CD14-positive monocyte (primary cell): Measurements from ENCODE around the gene ZRANB1. TPM values are rescaled to one million over a fixed set of nuclear protein-coding genes. Genes with fewer than 3 reads are reported as not detected.

ENCODE experiments used
- DNase-seq, 3 donors: peaks; one replicate each; pipeline ENCODE4 v3.0.0-alpha.2; 2011 to 2022
- H2AFZ ChIP-seq: 2 replicates; pipeline ENCODE4 v1.6.0; 2012; ENCODE audit warnings: mild to moderate bottlenecking, low read depth, low read length, inconsistent platforms; ENCODE audit not compliant: insufficient read depth, poor library complexity, severe bottlenecking
- H3K27ac ChIP-seq, 2 donors: 1 replicate in 1 of 2; 2 replicates in 1 of 2; pipeline ENCODE4 v1.5.1; 2012 to 2013; ENCODE audit warnings: low read length in 2 of 2, control low read depth in 1 of 2, inconsistent platforms in 1 of 2, low read depth in 1 of 2, mild to moderate bottlenecking in 1 of 2
- H3K27me3 ChIP-seq, 2 donors: one replicate each; pipeline versions ENCODE4 v1.6.0 to v1.6.1; 2011 to 2013; ENCODE audit warnings: low read length in 2 of 2; ENCODE audit not compliant: control insufficient read depth in 2 of 2, insufficient read depth in 2 of 2
- H3K36me3 ChIP-seq, 2 donors: replicated peaks in 1 of 2; 1 replicate in 1 of 2; 2 replicates in 1 of 2; pipeline versions ENCODE4 v1.5.1 to v1.6.1; 2012 to 2013; ENCODE audit warnings: low read length in 2 of 2, control low read depth in 1 of 2, inconsistent platforms in 1 of 2, mild to moderate bottlenecking in 1 of 2; ENCODE audit not compliant: insufficient read depth in 2 of 2, control insufficient read depth in 1 of 2
- H3K4me1 ChIP-seq, 2 donors: 1 replicate in 1 of 2; 2 replicates in 1 of 2; pipeline versions ENCODE4 v1.5.1 to v1.6.1; 2012 to 2013; ENCODE audit warnings: low read length in 2 of 2, control low read depth in 1 of 2, inconsistent platforms in 1 of 2, mild to moderate bottlenecking in 1 of 2, moderate library complexity in 1 of 2; ENCODE audit not compliant: insufficient read depth in 2 of 2, control insufficient read depth in 1 of 2
- H3K4me2 ChIP-seq: replicated peaks from 2 replicates; pipeline ENCODE3; 2012; ENCODE audit warnings: low read length, moderate library complexity, mild to moderate bottlenecking; ENCODE audit not compliant: poor library complexity, severe bottlenecking; ENCODE audit errors: extremely low read depth
- H3K4me3 ChIP-seq, 3 experiments: fragments of 200-600 bp in 1 of 3; sonication (generic) in 1 of 3; replicated peaks in 1 of 3; 1 replicate in 2 of 3; 2 replicates in 1 of 3; pipeline ENCODE4 v1.5.1; 2011 to 2013; ENCODE audit warnings: low read length in 3 of 3, mild to moderate bottlenecking in 3 of 3, control low read depth in 2 of 3, low read depth in 2 of 3, inconsistent platforms in 1 of 3, moderate library complexity in 1 of 3
- H3K79me2 ChIP-seq: 2 replicates; pipeline ENCODE4 v1.6.0; 2012; ENCODE audit warnings: mild to moderate bottlenecking, control low read depth, inconsistent platforms, low read length, moderate library complexity; ENCODE audit not compliant: insufficient read depth
- H3K9ac ChIP-seq: 2 replicates; pipeline ENCODE4 v1.6.0; 2017; ENCODE audit warnings: low read length, mild to moderate bottlenecking; ENCODE audit not compliant: insufficient read depth, poor library complexity, severe bottlenecking
- H3K9me3 ChIP-seq, 2 donors: replicated peaks in 1 of 2; 1 replicate in 1 of 2; 2 replicates in 1 of 2; pipeline versions ENCODE4 v1.5.1 to v1.6.1; 2012 to 2013; ENCODE audit warnings: low read length in 2 of 2, control low read depth in 1 of 2; ENCODE audit not compliant: control insufficient read depth in 1 of 2, insufficient read depth in 1 of 2
- H4K20me1 ChIP-seq: 2 replicates; pipeline ENCODE4 v1.6.0; 2012; ENCODE audit warnings: mild to moderate bottlenecking, low read length, control low read depth, moderate library complexity; ENCODE audit not compliant: insufficient read depth
- H3K27ac Mint-ChIP-seq, 7 donors: one replicate each; pipeline ENCODE4 v1.8.0; 2020; ENCODE audit warnings: mild to moderate bottlenecking in 7 of 7, mixed read lengths in 7 of 7, moderate library complexity in 6 of 7, inconsistent platforms in 2 of 7
- H3K27me3 Mint-ChIP-seq, 3 donors: one replicate each; pipeline ENCODE4 v1.8.0; 2021 to 2022; ENCODE audit warnings: low read depth in 3 of 3, mild to moderate bottlenecking in 3 of 3, mixed read lengths in 3 of 3, moderate library complexity in 3 of 3, inconsistent platforms in 1 of 3
- H3K36me3 Mint-ChIP-seq, 2 donors: one replicate each; pipeline ENCODE4 v1.8.0; 2020; ENCODE audit warnings: mixed read lengths in 2 of 2, inconsistent platforms in 1 of 2, mild to moderate bottlenecking in 1 of 2
- H3K4me1 Mint-ChIP-seq: one replicate; pipeline ENCODE4 v1.8.0; 2020; ENCODE audit warnings: mild to moderate bottlenecking, mixed read lengths
- H3K4me3 Mint-ChIP-seq, 2 donors: one replicate each; pipeline ENCODE4 v1.8.0; 2020; ENCODE audit warnings: mild to moderate bottlenecking in 2 of 2, mixed read lengths in 2 of 2, moderate library complexity in 1 of 2
- H3K9me3 Mint-ChIP-seq, 7 donors: one replicate each; pipeline ENCODE4 v1.8.0; 2020 to 2022; ENCODE audit warnings: mixed read lengths in 7 of 7, mild to moderate bottlenecking in 6 of 7, moderate library complexity in 6 of 7, inconsistent platforms in 2 of 7
- CTCF ChIP-seq: fragments of 200-600 bp; IDR thresholded peaks from one replicate; pipeline ENCODE4 v1.8.0; 2022; ENCODE audit warnings: antibody characterized with exemption, mild to moderate bottlenecking
- WGBS: methylation state at CpG from one replicate; pipeline ENCODE4 v1.1.5; 2013; ENCODE audit warnings: missing lambda C conversion rate; ENCODE audit not compliant: insufficient coverage; 5-methylcytosine and 5-hydroxymethylcytosine counted together
- intact Hi-C, 2 donors: fragments of 100-400 bp; cut with micrococcal nuclease; formaldehyde crosslinking; loops; one replicate each; pipeline versions ENCODE4 v1.15.0 to v1.15.1; 2023
- polyA plus RNA-seq, 3 donors: library from polyadenylated mRNA; depleted of rRNA in 1 of 3; unstranded in 2 of 3; stranded (reverse) in 1 of 3; fragments of 300-500 nt in 2 of 3; fragments of >200 nt in 1 of 3; fragmentation: Illumina TruSeq in 2 of 3; gene quantifications; 1 replicate in 2 of 3; 2 replicates in 1 of 3; pipeline ENCODE4 v1.2.3, GENCODE V29; 2012 to 2021

ZRANB1 gene
- polyA plus RNA-seq, 3 donors = 2.7 to 5.6 (median 3.1) TPM

DNA sequence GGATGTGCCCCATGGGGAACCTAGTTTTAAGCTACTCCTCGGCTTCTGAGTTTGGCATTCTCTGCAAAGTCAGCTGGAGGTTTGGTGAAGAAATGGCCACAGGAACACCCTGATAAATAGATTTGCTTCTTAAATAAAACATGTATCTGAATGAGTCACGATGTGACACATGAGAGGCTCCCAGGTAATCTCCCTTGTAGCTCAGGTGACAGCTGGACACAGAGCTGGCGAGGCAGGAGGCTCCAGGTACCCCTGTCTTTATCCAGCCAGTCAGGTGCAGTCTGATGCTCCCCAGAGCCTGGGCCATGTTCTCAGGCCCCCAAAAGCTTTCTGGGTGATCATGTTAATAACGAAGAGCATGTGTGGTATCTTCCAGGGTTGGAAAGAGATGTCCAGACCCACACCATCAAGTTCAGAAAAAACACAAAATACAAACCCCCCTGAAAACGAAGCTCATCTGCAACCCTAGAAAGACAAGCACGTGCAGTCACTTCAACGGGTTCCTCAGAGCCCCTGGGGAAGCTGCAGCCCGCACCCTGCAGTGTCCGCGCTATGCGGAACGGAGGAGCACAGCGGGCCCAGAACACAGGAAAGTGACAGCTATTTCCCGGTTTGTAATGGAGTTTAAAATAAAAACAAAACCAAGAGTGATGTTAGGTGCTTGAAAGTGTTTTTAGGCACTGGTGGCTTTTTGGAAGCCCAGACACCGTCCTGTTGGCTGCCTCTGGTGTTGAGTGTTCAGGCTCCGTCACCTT, 69.4 kb downstream of the ZRANB1 start:
- 96% methylated on average over 12 of the region's 16 CpGs for WGBS
- peaks cover 26 to 74% of the 10 kb centered on the region in 2 donors for H3K36me3 Mint-ChIP-seq

More for the DNA sequence above, 69.4 kb downstream of the ZRANB1 start:
- Histone ChIP-seq H3K9me3 (no peaks in the 10 kb centered on the region), H3K36me3 (peaks cover 39 to 84% of the 10 kb centered on the region in 2 donors), H3K27me3 (no peaks in the 10 kb centered on the region), H3K4me2 (no peak overlapping the region), H3K4me3 (no peak overlapping the region), H2AFZ (no peak overlapping the region), H3K27ac (no peak overlapping the region), H3K79me2 (peaks cover 90% of the 10 kb centered on the region), H3K4me1 (no peaks in the 10 kb centered on the region), H4K20me1 (peaks cover 100% of the 10 kb centered on the region), H3K9ac (no peak overlapping the region)
- intact Hi-C loops = no loop called here
- H3K27me3 Mint-ChIP-seq = peaks cover 0 to 2% (median 0%) of the 10 kb centered on the region in 3 donors
- no peak for DNase-seq
- peaks cover 0 to 2% (median 0%) of the 10 kb centered on the region in 7 donors for H3K9me3 Mint-ChIP-seq
- no peaks in the 10 kb centered on the region for H3K4me1 Mint-ChIP-seq
- no peak for TF ChIP-seq CTCF
- H3K4me3 Mint-ChIP-seq = no peak overlapping the region
- H3K27ac Mint-ChIP-seq = peak overlapping the region in 3 of 7 donors; percentile 9 to 24 (median 12)
